ENCODE data around the gene IDUA.
"Not testable (repeated sequence)": the region's sequence is repeated elsewhere in the genome, so short reads cannot be mapped to it uniquely, and the experiment has no call there.

IDUA gene

DNA sequence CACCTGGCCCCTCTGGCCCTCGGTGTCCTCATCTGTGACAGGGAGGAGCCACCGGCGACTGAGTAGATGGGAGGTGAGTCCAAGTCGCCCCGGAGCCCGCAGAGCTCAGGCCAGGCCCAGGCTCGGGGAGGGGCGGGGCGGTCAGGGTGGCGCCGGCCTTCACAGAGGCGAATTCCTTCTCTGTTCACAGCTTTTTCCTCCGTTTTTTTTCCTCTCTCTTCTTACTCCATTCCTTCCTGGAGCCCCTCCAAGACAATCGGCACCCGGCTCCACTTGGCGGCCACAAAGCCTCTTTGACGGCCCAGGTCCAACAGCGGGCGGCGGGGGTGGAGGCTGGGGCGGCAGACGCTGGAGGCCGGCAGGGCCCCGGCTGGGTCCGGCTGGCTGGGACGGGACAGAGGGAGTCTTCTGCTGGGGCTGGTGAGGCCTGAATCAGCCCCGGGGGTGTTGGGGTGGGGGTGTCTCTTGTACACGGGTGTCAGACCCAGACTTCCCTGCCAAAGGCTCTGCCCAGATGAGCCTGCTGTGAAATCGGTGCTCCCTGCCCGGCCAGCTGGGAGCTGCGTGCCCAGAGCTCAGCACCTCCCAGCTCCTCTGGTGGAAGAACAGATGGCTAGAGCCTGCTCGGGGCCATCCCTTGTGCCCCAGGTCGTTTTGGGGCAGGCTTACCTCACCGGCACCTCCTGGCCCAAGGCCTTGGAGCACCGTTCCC lies 47.2 kb downstream of the IDUA start:
- no peak for DNase-seq

DNA sequence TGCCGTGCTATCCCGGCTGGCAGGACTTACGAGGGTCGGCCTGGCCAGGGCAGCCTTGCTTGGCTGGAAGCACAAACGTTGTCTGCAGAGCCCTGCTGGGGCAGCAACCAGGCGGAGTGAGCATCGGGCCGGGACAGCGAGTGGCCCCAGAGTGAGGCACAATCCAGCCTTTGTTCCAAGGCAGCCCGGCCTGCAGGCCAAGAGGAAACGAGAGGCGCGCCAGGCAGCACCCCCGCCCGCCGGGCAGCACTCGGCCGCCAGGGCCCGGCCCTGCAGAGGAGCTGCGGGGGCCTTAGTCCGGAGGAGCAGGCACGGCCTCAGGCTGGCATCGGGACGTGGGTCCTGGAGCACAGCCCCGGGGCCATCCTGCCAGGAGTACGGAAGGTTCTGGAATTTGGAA lies 48.7 kb downstream of the IDUA start:
- DNase-seq, result no peak

GRCh38 chr4:1036095-1036494 lies 49.3 kb downstream of the IDUA start:
- DNase-seq, result no peak

- DNase-seq, result no peak
Observed at GRCh38 chr4:1036976-1037810, 50.3 kb downstream of the IDUA start.

DNA sequence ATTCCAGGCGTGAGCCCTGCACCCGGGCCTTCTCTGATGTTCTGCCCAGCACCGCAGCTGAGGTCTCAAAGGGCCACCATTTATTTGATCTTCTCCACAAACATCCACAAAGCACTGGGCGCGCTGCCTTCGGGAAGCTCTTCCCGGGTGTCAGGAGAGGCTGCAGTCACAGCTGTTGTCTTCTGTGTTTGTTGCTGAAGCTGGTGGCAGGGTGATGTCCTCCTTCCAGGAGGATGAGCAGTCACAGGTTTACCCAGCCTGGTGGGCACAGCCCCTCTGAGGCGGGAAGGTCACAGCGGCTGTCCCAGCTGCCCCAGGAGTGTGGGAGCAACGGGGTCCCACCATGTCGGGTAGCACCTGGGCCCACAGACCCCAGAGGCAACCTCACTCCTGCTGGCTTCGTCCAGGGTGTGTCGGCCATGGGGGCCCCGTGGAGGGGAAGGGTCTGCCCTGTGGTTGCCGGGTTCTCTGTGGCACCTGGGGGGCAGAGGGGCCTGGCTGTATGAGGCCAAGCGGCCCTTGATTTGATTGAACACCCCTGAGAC lies 52.2 kb downstream of the IDUA start:
- DNase-seq, result no peak

DNA sequence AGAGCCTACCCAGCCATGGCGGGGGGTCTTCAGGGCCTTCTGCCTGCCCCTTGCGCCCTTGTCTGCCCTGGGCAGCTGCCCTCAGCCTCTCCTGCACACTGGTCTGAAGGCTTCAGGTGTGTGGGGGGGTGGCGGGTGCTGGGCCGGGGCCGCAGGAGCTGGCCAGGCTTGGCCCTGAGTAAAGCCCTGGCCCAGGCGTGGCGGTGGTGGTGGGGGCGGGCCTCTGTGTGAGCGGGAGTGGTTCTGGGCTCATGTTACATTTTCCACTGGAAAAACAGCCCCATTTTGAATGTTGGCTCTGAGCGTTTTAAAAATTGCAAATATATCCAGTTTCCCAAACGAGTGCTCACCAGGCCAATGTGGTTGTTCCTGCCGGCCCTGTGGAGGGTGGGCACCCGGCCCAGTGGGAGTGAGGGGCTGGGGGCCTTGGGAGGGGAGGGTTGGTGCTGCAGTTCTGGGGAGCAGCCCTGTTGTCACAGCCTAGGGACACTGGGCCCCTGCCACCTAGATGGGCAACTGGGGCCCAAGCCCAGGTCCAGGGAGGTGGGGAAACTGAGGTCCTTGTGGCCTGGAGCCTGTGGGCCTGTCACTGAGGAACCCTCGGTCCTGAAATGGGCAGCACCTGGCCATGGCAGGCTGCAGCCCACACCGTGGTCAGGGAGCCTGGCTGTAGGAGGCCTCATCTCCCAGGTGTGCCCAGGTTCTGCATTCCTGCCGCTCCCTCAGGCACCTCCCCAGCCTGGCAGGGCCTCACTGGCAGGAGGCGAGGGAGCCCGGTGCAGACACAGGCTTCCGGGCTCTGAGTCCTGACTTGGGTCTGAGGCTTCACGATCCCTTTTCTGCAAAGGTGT lies 52.9 kb downstream of the IDUA start:
- no peak for DNase-seq

DNA sequence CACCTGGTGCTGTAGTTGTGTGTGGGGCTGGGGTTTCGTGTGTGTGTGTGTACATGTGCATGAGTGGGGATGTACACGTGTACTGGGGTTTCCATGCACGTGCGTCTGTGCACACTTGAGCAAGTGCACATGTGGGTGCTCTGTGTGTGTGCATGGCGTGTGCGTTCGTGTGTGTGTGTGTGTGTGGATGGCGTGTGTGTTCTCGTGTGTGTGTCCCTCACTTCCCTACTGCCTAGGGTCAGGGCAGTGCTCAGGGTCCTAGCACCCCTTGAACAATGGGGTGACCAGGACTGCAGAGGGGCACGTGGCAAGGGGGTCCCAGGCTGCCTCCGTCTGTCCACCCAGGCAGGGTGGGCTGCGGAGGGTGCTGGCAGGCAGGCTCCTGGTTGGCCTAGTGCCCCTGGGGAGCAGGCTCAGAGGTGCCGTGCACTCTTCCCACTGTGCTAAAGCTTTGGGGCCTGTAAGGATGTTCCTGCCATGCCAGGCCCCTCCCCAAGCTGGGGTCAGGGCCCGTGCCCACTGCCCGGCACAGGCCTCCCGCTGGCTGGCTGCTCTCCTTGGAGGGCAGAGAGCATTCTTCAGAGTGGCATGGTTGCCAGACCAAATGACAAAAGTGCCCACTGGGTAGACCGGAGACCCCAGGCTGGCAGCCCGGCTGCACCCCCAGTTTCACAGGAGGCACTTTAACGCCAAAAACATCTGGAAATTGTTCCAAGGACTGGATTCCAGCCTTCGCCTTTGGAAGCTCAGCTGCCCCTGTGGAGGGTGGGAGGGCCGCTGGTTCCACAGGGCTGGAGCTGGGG lies 53.7 kb downstream of the IDUA start:
- no peak for DNase-seq

DNA sequence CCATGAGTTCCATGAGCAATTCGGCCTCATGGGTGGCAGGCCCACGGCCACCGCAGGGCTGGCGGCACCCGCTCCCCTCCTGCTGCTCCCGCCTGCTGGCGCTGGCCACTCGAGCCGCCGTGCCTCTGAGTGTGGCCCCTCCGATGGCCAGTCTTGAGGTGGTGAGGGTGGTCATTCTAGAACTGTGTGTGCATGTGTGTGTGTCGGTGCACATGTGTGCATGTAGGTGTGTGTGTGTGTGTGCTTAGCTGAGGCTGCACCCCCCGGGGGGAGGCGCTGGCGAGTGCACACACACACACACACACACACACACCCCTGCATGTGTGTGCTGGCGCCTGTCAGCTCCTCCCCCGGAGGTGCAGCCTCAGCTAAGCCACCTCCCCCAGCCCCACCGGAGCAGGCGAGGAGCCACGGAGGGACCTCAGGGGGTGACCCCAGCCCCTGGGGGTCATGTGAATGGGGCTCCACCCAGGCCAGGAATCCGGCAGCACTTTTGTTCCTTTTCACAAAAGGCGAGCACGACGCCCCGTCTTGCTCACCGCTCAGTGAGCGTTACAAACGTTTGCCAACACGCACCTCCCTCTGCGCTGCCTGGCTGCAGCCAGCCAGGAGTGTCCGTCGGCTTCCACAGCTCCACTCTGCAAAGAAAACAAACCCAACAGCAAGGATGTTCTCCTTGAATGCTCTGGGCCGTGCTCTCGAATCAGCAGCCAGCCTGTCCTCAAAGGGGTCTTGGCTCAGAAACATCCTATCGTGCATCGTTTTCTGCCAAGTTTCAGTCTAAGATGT lies 54.5 kb downstream of the IDUA start:
- no peak for DNase-seq

- DNase-seq, result no peak
Observed at GRCh38 chr4:1041936-1042330, 55.1 kb downstream of the IDUA start.

DNA sequence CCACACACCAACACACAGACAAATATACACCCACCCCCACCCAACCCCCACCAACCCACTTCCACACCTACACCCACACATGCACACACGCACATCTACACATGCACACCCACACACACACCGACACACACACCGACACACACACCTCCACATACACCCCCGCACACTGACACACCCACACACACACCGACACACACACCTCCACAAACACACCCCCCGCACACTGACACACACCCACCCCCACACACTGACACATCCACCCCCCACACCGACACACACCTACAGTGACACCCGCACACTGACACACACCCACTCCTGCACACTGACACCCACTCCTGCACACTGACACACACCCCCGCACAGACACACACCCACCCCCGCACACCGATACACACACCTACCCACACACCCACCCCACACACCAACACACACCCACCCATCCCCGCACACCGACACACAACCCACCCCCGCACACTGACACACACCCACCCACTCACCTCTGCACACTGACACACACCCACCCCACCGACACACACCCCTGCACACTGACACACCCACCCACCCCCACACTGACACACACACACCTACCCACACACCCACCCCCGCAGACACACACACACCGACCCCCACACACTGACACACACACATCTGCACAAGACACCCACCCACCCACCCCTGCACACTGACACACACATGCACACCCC lies 55.7 kb downstream of the IDUA start:
- DNase-seq, result no peak

DNA sequence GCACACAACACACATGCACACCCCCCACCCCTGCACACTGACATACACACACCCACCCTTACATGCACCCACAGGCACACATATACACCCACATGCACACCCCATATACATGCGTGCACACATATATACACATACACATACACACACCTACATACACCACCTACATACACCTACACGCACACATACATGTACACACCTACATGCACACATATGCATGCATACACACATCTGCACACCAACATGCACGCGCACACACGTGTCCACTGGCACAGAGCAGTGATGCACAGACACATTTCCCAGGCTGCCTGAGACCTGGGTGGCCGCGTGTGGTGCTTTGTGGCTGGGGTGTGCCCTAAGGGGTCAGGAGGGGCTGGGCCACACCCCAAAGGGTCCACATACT lies 56.3 kb downstream of the IDUA start:
- DNase-seq, result no peak

- no peak for DNase-seq
Observed at GRCh38 chr4:1043651-1044468, 57.0 kb downstream of the IDUA start.

DNA sequence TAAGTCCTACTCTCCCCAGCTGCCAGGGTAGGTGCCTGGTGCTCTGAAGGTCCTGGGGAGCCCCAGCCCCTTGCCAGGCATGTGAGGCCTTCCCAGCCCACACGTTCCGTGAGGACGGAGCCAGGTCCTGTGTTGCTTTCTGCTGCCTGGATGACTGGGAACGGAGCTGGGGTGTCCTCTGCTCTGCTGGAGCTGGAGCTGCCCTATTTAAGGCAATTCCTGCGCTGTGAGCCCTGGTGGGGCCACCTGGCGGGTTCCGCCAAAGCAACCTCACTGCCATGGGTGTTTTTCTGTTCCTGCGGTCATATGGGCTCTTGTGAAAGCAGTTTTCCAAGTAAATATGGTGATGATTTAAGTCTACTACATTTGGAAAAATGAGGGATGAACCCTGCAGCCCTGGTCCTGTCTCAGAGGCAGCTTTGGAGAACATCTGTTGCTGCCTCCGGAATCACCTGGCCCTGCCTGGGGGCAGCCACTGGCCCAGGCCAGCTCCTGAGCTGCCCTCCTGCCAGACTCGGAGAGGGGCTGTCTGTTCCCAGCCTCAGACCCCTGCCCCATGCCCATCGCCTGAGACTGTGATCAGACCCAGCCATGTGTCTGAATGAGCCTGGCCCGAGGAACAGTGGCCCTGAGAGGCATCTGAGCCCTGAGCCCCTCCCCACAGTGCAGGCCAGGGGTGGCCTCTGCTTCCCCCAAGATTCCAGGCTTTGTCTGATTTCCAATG lies 57.8 kb downstream of the IDUA start:
- DNase-seq, result no peak

GRCh38 chr4:1045193-1045594 lies 58.4 kb downstream of the IDUA start:
- DNase-seq, result no peak

DNA sequence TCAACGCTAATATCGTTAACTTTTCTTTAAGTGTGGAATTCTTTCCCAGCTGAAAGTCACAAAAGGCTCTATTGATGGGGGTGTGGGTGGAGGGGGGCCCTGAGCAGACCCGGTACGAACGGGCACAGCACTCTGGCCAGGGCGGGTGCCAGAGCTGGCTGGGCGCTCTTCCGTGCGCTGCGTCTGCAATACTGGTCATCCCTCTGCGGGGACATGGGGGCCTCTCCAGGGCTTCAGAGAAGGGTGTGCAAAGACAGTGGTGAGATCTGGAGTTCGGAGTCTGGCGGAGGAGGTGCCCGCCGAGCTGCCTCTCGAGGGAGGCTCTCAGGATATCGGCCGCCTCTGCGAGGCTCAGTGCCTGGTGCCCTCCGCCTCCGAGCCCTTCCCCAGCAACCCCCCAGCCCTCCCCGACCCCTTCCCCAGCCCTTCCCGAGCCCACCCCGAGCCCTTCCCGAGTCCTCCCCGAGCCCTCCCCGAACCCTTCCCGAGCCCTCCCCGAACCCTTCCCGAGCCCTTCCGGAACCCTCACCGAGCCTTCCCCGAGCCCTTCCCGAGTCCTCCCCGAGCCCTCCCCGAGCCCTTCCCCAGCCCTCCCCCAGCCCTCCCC lies 58.9 kb downstream of the IDUA start:
- no peak for DNase-seq

GRCh38 chr4:1046581-1047011 lies 59.8 kb downstream of the IDUA start:
- not testable (repeated sequence) for DNase-seq

- DNase-seq, result no peak
Observed at GRCh38 chr4:1047106-1047975, 60.5 kb downstream of the IDUA start.
